ENCODE data around the gene SUPT3H.

Gene SUPT3H

GRCh38 chr6:44859901-44860410, 517.8 kb downstream of the SUPT3H start:
- TF ChIP-seq NFIC (IDR thresholded peaks at IDR 0.05) = no peak
- no peak for TF ChIP-seq CEBPB (IDR thresholded peaks at IDR 0.05)

DNA sequence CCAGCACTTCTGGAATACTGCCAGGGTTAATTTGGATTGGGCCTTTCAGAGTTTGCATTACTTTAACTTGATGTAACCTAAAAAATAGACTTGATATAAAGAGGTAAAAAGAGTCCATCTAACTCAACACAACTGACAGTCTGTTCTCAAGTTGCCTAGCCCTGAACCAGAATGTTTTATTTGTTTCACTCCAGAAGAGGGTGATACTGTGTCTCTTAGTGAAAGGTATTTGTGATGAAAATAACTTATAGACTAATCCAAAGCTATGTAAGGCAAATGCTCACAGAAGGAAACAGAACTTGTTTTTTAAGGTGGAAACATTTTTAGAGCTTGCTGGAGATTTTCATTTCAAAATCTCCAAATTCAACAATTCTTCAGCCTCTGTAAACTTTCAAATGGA, 518.7 kb downstream of the SUPT3H start:
- TF ChIP-seq EP300 (IDR thresholded peaks at IDR 0.05; ENCODE audit: borderline replicate concordance) = no peak
- TF ChIP-seq NFIC (IDR thresholded peaks at IDR 0.05) = no peak
- no peak for TF ChIP-seq TAF1 (IDR thresholded peaks at IDR 0.05; ENCODE audit: low read depth)
- TF ChIP-seq CREB1 (IDR thresholded peaks at IDR 0.05; ENCODE audit: low read depth) = no peak
- TF ChIP-seq CEBPB (IDR thresholded peaks at IDR 0.05) = no peak
- TF ChIP-seq FOXM1 (IDR thresholded peaks at IDR 0.05; ENCODE audit: borderline replicate concordance, low read depth) = no peak
- TF ChIP-seq TCF12 (IDR thresholded peaks at IDR 0.05; ENCODE audit: low read depth) = no peak
- TF ChIP-seq TEAD4 (IDR thresholded peaks at IDR 0.05) = no peak
- no peak for TF ChIP-seq MAX (IDR thresholded peaks at IDR 0.05)
- TF ChIP-seq, protein P1, sequence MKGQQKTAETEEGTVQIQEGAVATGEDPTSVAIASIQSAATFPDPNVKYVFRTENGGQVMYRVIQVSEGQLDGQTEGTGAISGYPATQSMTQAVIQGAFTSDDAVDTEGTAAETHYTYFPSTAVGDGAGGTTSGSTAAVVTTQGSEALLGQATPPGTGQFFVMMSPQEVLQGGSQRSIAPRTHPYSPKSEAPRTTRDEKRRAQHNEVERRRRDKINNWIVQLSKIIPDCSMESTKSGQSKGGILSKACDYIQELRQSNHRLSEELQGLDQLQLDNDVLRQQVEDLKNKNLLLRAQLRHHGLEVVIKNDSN (IDR thresholded peaks at IDR 0.05) = no peak
- TF ChIP-seq, protein P2, sequence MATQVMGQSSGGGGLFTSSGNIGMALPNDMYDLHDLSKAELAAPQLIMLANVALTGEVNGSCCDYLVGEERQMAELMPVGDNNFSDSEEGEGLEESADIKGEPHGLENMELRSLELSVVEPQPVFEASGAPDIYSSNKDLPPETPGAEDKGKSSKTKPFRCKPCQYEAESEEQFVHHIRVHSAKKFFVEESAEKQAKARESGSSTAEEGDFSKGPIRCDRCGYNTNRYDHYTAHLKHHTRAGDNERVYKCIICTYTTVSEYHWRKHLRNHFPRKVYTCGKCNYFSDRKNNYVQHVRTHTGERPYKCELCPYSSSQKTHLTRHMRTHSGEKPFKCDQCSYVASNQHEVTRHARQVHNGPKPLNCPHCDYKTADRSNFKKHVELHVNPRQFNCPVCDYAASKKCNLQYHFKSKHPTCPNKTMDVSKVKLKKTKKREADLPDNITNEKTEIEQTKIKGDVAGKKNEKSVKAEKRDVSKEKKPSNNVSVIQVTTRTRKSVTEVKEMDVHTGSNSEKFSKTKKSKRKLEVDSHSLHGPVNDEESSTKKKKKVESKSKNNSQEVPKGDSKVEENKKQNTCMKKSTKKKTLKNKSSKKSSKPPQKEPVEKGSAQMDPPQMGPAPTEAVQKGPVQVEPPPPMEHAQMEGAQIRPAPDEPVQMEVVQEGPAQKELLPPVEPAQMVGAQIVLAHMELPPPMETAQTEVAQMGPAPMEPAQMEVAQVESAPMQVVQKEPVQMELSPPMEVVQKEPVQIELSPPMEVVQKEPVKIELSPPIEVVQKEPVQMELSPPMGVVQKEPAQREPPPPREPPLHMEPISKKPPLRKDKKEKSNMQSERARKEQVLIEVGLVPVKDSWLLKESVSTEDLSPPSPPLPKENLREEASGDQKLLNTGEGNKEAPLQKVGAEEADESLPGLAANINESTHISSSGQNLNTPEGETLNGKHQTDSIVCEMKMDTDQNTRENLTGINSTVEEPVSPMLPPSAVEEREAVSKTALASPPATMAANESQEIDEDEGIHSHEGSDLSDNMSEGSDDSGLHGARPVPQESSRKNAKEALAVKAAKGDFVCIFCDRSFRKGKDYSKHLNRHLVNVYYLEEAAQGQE (IDR thresholded peaks at IDR 0.05; ENCODE audit: low read depth) = no peak
- TF ChIP-seq YY1 (IDR thresholded peaks at IDR 0.05; ENCODE audit: low read depth) = no peak
- TF ChIP-seq ZBTB7A (IDR thresholded peaks at IDR 0.05; ENCODE audit: low read depth) = no peak
- TF ChIP-seq EGR1 (IDR thresholded peaks at IDR 0.05) = no peak
- no peak for TF ChIP-seq RAD21 (IDR thresholded peaks at IDR 0.05; ENCODE audit: low read depth)

- TF ChIP-seq, protein P2 (IDR thresholded peaks at IDR 0.05; ENCODE audit: low read depth) = no peak
- TF ChIP-seq EGR1 (IDR thresholded peaks at IDR 0.05) (no peak), TEAD4 (IDR thresholded peaks at IDR 0.05) (no peak), EP300 (IDR thresholded peaks at IDR 0.05; ENCODE audit: borderline replicate concordance) (no peak), RAD21 (IDR thresholded peaks at IDR 0.05; ENCODE audit: low read depth) (no peak), TAF1 (IDR thresholded peaks at IDR 0.05; ENCODE audit: low read depth) (no peak)
- TF ChIP-seq, protein P1 (IDR thresholded peaks at IDR 0.05) = no peak
Observed at GRCh38 chr6:44856479-44856878, 521.3 kb downstream of the SUPT3H start.

DNA sequence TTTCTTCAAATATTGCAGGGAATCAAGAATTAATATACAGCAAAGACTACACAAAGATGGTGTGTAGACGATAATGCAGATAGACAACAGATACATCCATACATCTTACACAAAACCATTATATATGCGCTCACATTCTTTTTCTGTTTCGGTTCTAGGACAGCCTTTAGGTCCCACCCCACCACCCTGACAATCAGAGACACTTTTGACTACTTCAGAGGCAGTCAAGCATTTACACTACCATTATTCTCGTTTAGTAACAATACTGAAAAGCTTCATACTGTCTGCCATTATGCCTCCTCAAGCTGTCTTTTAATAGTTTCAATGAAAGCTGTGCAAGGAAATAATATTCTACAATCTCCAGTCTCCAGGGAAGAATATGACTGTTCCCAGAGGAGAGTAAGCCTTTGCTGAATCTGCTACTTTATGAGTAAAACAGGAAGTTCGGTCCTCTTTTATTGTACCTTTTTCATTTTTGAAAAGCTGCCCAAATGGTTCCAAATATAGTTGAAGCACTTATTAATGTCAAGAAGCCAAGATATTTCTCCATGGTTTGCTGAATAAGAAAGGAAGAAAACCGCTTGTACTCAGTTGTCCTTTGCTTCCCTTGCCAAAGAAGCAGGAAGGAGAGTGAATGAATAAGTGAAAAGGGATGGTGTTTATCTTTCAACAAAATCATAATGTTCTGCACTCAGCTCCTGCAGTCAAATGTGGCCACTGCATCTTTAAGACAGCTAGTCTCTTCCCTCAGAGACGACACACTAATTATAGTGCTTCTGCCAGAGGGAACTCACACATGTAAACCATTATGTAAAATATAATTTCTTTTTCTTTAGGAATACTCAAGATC, 521.9 kb downstream of the SUPT3H start:
- TF ChIP-seq EGR1 (IDR thresholded peaks at IDR 0.05) (no peak), RAD21 (IDR thresholded peaks at IDR 0.05; ENCODE audit: low read depth) (no peak), TCF12 (IDR thresholded peaks at IDR 0.05; ENCODE audit: low read depth) (no peak), NFIC (IDR thresholded peaks at IDR 0.05) (peak; percentile 48), MAX (IDR thresholded peaks at IDR 0.05) (no peak)
- TF ChIP-seq, protein P1 (IDR thresholded peaks at IDR 0.05) = no peak

DNA sequence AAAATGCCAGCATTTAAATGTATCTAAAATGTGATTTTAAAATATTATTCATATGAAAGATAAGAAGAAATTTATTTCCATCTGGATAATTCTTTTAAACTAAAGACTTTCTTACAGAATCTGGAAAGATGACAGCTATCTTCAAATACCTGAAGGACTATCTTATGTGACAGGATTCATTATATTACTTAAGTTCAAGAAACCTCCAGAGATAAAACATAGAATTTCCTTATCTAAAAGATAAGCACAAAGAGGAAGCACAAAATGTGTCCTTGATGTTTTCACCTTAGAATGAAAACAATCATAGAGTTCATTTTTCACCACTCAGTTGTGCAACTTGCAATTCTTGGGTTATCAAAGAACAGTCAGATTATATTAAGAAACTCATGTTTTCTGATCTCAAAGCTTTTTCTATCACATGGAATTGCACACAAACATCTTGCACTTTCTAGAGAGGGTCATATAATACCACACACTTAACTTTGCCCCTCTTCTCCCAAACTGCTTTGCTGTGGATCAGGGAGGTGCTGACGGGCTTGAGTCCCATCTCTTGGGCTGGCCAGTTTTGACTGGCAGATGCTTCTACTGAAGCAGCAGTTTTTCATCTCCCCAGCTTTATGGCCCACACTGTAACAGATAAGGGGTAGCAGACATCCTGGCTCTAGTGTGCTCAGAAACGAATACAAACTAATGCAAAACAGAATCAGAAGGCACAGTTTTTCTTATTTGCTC, 522.9 kb downstream of the SUPT3H start:
- TF ChIP-seq FOXM1 (IDR thresholded peaks at IDR 0.05; ENCODE audit: borderline replicate concordance, low read depth) = no peak
- TF ChIP-seq RAD21 (IDR thresholded peaks at IDR 0.05; ENCODE audit: low read depth) = no peak
- no peak for TF ChIP-seq TAF1 (IDR thresholded peaks at IDR 0.05; ENCODE audit: low read depth)
- no peak for TF ChIP-seq MAX (IDR thresholded peaks at IDR 0.05)
- no peak for TF ChIP-seq CEBPB (IDR thresholded peaks at IDR 0.05)
- TF ChIP-seq TCF12 (IDR thresholded peaks at IDR 0.05; ENCODE audit: low read depth) = no peak
- no peak for TF ChIP-seq EP300 (IDR thresholded peaks at IDR 0.05; ENCODE audit: borderline replicate concordance)
- no peak for TF ChIP-seq ZBTB7A (IDR thresholded peaks at IDR 0.05; ENCODE audit: low read depth)
- TF ChIP-seq, protein P2 (IDR thresholded peaks at IDR 0.05; ENCODE audit: low read depth) = no peak
